HepG2 (cell line): ENCODE measurements around the gene NEDD8. TPM values are rescaled to one million over a fixed set of nuclear protein-coding genes. Genes with fewer than 3 reads are reported as not detected.

Source experiments
- ATAC-seq: fragments of 200-7000 bp; cut with Tn5 transposase; 3 replicates; pipeline ENCODE4 v1.9.1; 2020; ENCODE audit warnings: mild to moderate bottlenecking, moderate library complexity
- BruUV-seq: library from RNA; stranded (reverse); fragments of 400-500 nt; replicated peaks from 2 replicates; lab custom pipeline; 2021; lab: Mats Ljungman, UMichigan
- CTCF ChIA-PET: fragments of 300-600 bp; formaldehyde crosslinking; extraction: SDS; loops from one replicate; lab custom pipeline; 2021; ENCODE audit warnings: low total read pairs, inconsistent platforms, low intra/inter-chr PET ratio; lab: Yijun Ruan, JAX
- POLR2A ChIA-PET: fragments of 350-600 bp; sonication (Branson Sonifier 250); formaldehyde crosslinking; loops from one replicate; lab custom pipeline; 2020; ENCODE audit warnings: antibody characterized with exemption, inconsistent platforms; lab: Yijun Ruan, JAX
- DNase-seq: peaks from one replicate; pipeline ENCODE4 v3.0.0-alpha.2; 2015; ENCODE audit warnings: low spot score
- FAIRE-seq: peaks from 3 replicates; lab custom pipeline; 2011; peaks lifted over from hg19 to GRCh38; lab: Jason Lieb, UNC
- H2AFZ ChIP-seq: one replicate; pipeline ENCODE4 v1.6.1; 2011; ENCODE audit warnings: low read length, inconsistent platforms
- H3K27ac ChIP-seq: fragments of 300-600 bp; 3 replicates; pipeline ENCODE4 v1.8.0; 2011; ENCODE audit warnings: mixed run types, mild to moderate bottlenecking, mixed read lengths, low read length, inconsistent platforms; ENCODE audit not compliant: insufficient read depth; ENCODE audit errors: extremely low read length
- H3K27me3 ChIP-seq, 2 experiments: fragments of 200-600 bp in 1 of 2; 2 replicates in 1 of 2; 3 replicates in 1 of 2; pipeline versions ENCODE4 v1.6.0 to v1.8.0; 2011; ENCODE audit warnings: low read length in 2 of 2, mild to moderate bottlenecking in 2 of 2, moderate library complexity in 2 of 2, inconsistent platforms in 1 of 2; ENCODE audit not compliant: insufficient read depth in 2 of 2, control insufficient read depth in 1 of 2
- H3K36me3 ChIP-seq, 2 experiments: fragments of 200-600 bp in 1 of 2; replicated peaks in 1 of 2; 2 replicates in 1 of 2; 3 replicates in 1 of 2; pipeline versions ENCODE4 v1.5.1 to v1.8.0; 2011; ENCODE audit warnings: low read length in 2 of 2, inconsistent platforms in 1 of 2; ENCODE audit not compliant: insufficient read depth in 2 of 2, control insufficient read depth in 1 of 2
- H3K4me1 ChIP-seq: 2 replicates; pipeline ENCODE4 v1.5.1; 2012; ENCODE audit warnings: low read length, inconsistent platforms; ENCODE audit not compliant: insufficient read depth
- H3K4me2 ChIP-seq: 2 replicates; pipeline ENCODE4 v1.6.0; 2011; ENCODE audit warnings: low read depth, low read length, inconsistent platforms
- H3K4me3 ChIP-seq, 3 experiments: fragments of 200-600 bp in 1 of 3; sonication (generic), shearing (Covaris generic) in 1 of 3; replicated peaks in 1 of 3; 2 replicates each; pipeline ENCODE4 v1.5.1; 2011 to 2016; ENCODE audit warnings: low read length in 3 of 3, inconsistent platforms in 2 of 3, low read depth in 2 of 3, mild to moderate bottlenecking in 2 of 3, control low read depth in 1 of 3, mixed read lengths in 1 of 3; ENCODE audit not compliant: insufficient read depth in 1 of 3
- H3K79me2 ChIP-seq: one replicate; pipeline ENCODE4 v1.6.1; 2011; ENCODE audit warnings: low read length, inconsistent platforms; ENCODE audit not compliant: insufficient read depth
- H3K9ac ChIP-seq: 2 replicates; pipeline ENCODE4 v1.6.0; 2011; ENCODE audit warnings: mild to moderate bottlenecking, low read depth, low read length, inconsistent platforms; ENCODE audit not compliant: insufficient read depth
- H3K9me3 ChIP-seq: 2 replicates; pipeline ENCODE4 v1.5.1; 2012; ENCODE audit warnings: mild to moderate bottlenecking, low read length
- H4K20me1 ChIP-seq: 2 replicates; pipeline ENCODE4 v1.6.0; 2011; ENCODE audit warnings: inconsistent platforms, mild to moderate bottlenecking, low read length, moderate library complexity; ENCODE audit not compliant: insufficient read depth
- CCAR2 ChIP-seq: fragments of 200-400 bp; formaldehyde crosslinking; optimal IDR thresholded peaks from 2 replicates; pipeline ENCODE3; 2018; ENCODE audit warnings: low read depth, mild to moderate bottlenecking, low read length, moderate library complexity
- CEBPB ChIP-seq: IDR thresholded peaks from 2 replicates; pipeline ENCODE4 v1.6.1; 2011; ENCODE audit warnings: low read depth, low read length, improper control_type of control experiment, borderline replicate concordance
- JUNB ChIP-seq: sonication (generic); formaldehyde crosslinking; IDR thresholded peaks from 2 replicates; pipeline ENCODE4 v1.8.0; 2022; ENCODE audit warnings: missing genetic modification reagents, mild to moderate bottlenecking, borderline replicate concordance
- PAX8 ChIP-seq: sonication (generic); formaldehyde crosslinking; IDR thresholded peaks from 2 replicates; pipeline ENCODE4 v1.8.0; 2022; ENCODE audit warnings: mild to moderate bottlenecking, missing genetic modification reagents, borderline replicate concordance
- POLR2AphosphoS5 ChIP-seq: IDR thresholded peaks from 2 replicates; pipeline ENCODE4 v1.6.1; 2012; ENCODE audit warnings: low read depth, low read length
- POLR2G ChIP-seq: fragments of 200-400 bp; formaldehyde crosslinking; IDR thresholded peaks from 2 replicates; pipeline ENCODE4 v1.6.1; 2018; ENCODE audit warnings: mild to moderate bottlenecking, low read depth, low read length, moderate library complexity
- RBM22 ChIP-seq: fragments of 200-400 bp; formaldehyde crosslinking; optimal IDR thresholded peaks from 2 replicates; pipeline ENCODE3; 2017; ENCODE audit warnings: mild to moderate bottlenecking, low read length, moderate library complexity
- SALL1 ChIP-seq: sonication (generic); formaldehyde crosslinking; IDR thresholded peaks from 2 replicates; pipeline ENCODE4 v1.8.0; 2022; ENCODE audit warnings: mild to moderate bottlenecking, missing genetic modification reagents
- ZBTB7B ChIP-seq: sonication (generic); formaldehyde crosslinking; IDR thresholded peaks from 2 replicates; pipeline ENCODE4 v1.4.0; 2020; ENCODE audit warnings: missing genetic modification reagents
- ZFP1 ChIP-seq: IDR thresholded peaks from 2 replicates; pipeline ENCODE4 v1.6.1; 2016
- ZNF224 ChIP-seq: sonication (generic); formaldehyde crosslinking; IDR thresholded peaks from 2 replicates; pipeline ENCODE4 v1.5.0; 2020; ENCODE audit warnings: mild to moderate bottlenecking, missing genetic modification reagents
- ZNF75D ChIP-seq: sonication (generic); formaldehyde crosslinking; IDR thresholded peaks from 2 replicates; pipeline ENCODE4 v1.8.1; 2023; ENCODE audit warnings: missing genetic modification reagents, mild to moderate bottlenecking, borderline replicate concordance
- ZSCAN25 ChIP-seq: sonication (generic); formaldehyde crosslinking; IDR thresholded peaks from 2 replicates; pipeline ENCODE4 v1.8.0; 2022; ENCODE audit warnings: mild to moderate bottlenecking, missing genetic modification reagents
- ZSCAN31 ChIP-seq: sonication (generic); formaldehyde crosslinking; IDR thresholded peaks from 2 replicates; pipeline ENCODE4 v1.5.0; 2020; ENCODE audit warnings: low read depth, mild to moderate bottlenecking, missing genetic modification reagents
- WGBS: methylation state at CpG from one replicate; pipeline ENCODE4 v1.1.6; 2017; ENCODE audit warnings: low lambda C conversion rate; 5-methylcytosine and 5-hydroxymethylcytosine counted together
- in situ Hi-C: cut with HindIII; loops from 2 replicates; pipeline ENCODE4 v1.10.0; 2017; ENCODE audit warnings: low pct_unique_long_range_greater_than_20kb; ENCODE audit not compliant: extremely low pct_ligation_motif_present
- intact Hi-C: fragments of 100-400 bp; cut with micrococcal nuclease; formaldehyde crosslinking; loops from one replicate; pipeline ENCODE4 v1.10.0; 2022; ENCODE audit not compliant: unreplicated experiment
- polyA plus RNA-seq, 8 experiments: library from polyadenylated mRNA; depleted of rRNA in 3 of 8; stranded (reverse) in 7 of 8; unstranded in 1 of 8; fragments of >200 nt; fragmentation: Illumina TruSeq in 4 of 8; extraction: Trizol in 4 of 8; gene quantifications; 2 replicates each; pipeline versions ENCODE4 v1.2.1 to v1.2.3, GENCODE V29; 2011 to 2016; ENCODE audit warnings: low read depth in 4 of 8, missing spikeins in 1 of 8, mixed read lengths in 1 of 8; ENCODE audit not compliant: insufficient read depth in 1 of 8
- total RNA-seq, 5 experiments: library from RNA; depleted of rRNA; stranded (reverse); fragments of >200 nt; fragmentation: Illumina TruSeq; extraction: Trizol; gene quantifications; 2 replicates each; pipeline ENCODE4 v1.2.3, GENCODE V29; 2016; ENCODE audit warnings: low read depth in 1 of 5
- TF ChIP-seq, protein P1 (sequence below): sonication (generic); formaldehyde crosslinking; IDR thresholded peaks from 2 replicates; pipeline ENCODE4 v1.8.0; 2022; ENCODE audit warnings: mild to moderate bottlenecking, missing genetic modification reagents; ENCODE audit not compliant: insufficient replicate concordance
- TF ChIP-seq, protein P2 (sequence below): sonication (generic); formaldehyde crosslinking; IDR thresholded peaks from 2 replicates; pipeline ENCODE4 v1.4.0; 2020; ENCODE audit warnings: missing genetic modification reagents
- TF ChIP-seq, protein P3 (sequence below): sonication (generic); formaldehyde crosslinking; IDR thresholded peaks from 2 replicates; pipeline ENCODE4 v1.5.0; 2020; ENCODE audit warnings: missing genetic modification reagents, mild to moderate bottlenecking, borderline replicate concordance

NEDD8 gene
- total and polyA plus RNA-seq, 2 of the 13 experiments (the other 11 are each of a cell fraction or from before 2014, with no cell fraction given), result 535 to 713 TPM

DNA sequence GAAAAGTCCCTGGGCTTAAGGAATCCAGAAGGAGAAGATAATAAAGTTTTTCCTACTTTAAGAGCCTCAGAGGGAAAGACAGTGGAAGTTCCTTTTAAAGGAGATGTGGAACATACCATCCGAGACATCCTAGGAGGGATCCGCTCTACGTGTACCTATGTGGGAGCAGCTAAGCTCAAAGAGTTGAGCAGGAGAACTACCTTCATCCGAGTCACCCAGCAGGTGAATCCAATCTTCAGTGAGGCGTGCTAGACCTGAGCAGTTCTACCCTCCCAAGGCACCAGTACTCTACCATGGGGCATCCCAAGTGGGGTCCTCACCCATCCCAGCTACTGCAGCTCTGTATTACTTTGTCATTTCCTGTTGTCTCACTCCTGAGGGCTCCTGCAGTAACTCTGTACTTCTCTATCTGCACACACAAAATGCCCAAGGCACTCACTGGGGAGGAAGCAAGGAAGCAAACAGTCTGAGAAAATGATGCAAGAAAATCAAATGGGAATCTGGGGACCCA is 6.4 kb upstream of the NEDD8 start (continued):
- TF ChIP-seq, protein P1, sequence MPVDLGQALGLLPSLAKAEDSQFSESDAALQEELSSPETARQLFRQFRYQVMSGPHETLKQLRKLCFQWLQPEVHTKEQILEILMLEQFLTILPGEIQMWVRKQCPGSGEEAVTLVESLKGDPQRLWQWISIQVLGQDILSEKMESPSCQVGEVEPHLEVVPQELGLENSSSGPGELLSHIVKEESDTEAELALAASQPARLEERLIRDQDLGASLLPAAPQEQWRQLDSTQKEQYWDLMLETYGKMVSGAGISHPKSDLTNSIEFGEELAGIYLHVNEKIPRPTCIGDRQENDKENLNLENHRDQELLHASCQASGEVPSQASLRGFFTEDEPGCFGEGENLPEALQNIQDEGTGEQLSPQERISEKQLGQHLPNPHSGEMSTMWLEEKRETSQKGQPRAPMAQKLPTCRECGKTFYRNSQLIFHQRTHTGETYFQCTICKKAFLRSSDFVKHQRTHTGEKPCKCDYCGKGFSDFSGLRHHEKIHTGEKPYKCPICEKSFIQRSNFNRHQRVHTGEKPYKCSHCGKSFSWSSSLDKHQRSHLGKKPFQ, result no peak
- TF ChIP-seq, protein P2, sequence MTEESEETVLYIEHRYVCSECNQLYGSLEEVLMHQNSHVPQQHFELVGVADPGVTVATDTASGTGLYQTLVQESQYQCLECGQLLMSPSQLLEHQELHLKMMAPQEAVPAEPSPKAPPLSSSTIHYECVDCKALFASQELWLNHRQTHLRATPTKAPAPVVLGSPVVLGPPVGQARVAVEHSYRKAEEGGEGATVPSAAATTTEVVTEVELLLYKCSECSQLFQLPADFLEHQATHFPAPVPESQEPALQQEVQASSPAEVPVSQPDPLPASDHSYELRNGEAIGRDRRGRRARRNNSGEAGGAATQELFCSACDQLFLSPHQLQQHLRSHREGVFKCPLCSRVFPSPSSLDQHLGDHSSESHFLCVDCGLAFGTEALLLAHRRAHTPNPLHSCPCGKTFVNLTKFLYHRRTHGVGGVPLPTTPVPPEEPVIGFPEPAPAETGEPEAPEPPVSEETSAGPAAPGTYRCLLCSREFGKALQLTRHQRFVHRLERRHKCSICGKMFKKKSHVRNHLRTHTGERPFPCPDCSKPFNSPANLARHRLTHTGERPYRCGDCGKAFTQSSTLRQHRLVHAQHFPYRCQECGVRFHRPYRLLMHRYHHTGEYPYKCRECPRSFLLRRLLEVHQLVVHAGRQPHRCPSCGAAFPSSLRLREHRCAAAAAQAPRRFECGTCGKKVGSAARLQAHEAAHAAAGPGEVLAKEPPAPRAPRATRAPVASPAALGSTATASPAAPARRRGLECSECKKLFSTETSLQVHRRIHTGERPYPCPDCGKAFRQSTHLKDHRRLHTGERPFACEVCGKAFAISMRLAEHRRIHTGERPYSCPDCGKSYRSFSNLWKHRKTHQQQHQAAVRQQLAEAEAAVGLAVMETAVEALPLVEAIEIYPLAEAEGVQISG, result no peak
- no peak for TF ChIP-seq ZBTB7B

DNA sequence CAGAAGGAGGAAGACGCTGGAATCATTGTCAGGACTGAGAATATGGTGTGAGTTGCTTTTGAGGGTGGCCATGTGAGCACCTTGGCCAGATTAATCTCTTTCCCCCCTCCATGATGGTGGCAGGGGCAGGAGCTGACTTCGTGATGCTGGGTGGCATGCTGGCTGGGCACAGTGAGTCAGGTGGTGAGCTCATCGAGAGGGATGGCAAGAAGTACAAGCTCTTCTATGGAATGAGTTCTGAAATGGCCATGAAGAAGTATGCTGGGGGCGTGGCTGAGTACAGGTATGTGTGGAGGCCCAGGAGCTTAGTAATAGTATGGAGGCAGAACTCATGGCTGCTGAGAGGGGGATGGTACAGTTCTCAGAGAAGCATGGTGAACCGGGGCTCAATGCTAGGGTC is 6.0 kb upstream of the NEDD8 start:
- Histone ChIP-seq H3K79me2 (peaks cover 34% of the 10 kb centered on the region), H3K4me2 (no peak overlapping the region), H3K27me3 (no peaks in the 10 kb centered on the region; a peak in 1 of 5 replicates), H3K9ac (no peak overlapping the region), H2AFZ (no peak overlapping the region), H3K27ac (no peak overlapping the region), H4K20me1 (0 out of 2 replicates have a peak, but pooled peaks cover 3% of the 10 kb centered on the region), H3K4me3 (no peak overlapping the region), H3K9me3 (no peaks in the 10 kb centered on the region), H3K4me1 (peaks cover 52% of the 10 kb centered on the region), H3K36me3 (peaks cover 44 to 70% of the 10 kb centered on the region in 2 experiments)
- 97% methylated on average over 5 of the region's 5 CpGs for WGBS
- ATAC-seq (no peak), DNase-seq (no peak), FAIRE-seq (no peak)
- intact Hi-C loops, result loop anchor here (10.0 kb wide), 1 partner anchor 1187 kb away; no protein-coding TSS in a partner anchor
- no TSS peak for BruUV-seq
- in situ Hi-C loops, result no loop called here
- no peak for TF ChIP-seq CEBPB
- no peak for TF ChIP-seq ZFP1 (CRISPR knock-in tag)
- no peak for TF ChIP-seq JUNB
- TF ChIP-seq SALL1 (CRISPR knock-in tag), result no peak
- no peak for TF ChIP-seq ZSCAN25
- TF ChIP-seq PAX8, result no peak
- peak; percentile 13 for TF ChIP-seq RBM22
- no peak for TF ChIP-seq ZNF224 (CRISPR knock-in tag)
- TF ChIP-seq POLR2AphosphoS5, result peak; percentile 45; the same call in 1 of the 2 replicates
- TF ChIP-seq POLR2G, result peak; percentile 43; the same call in 1 of the 2 replicates
- peak; percentile 28 for TF ChIP-seq CCAR2
- 0 out of 2 replicates have a peak, but pooled peaks have one; percentile 23 for TF ChIP-seq ZNF75D (CRISPR knock-in tag)
- TF ChIP-seq ZSCAN31 (CRISPR knock-in tag), result no peak
- TF ChIP-seq, protein P3, sequence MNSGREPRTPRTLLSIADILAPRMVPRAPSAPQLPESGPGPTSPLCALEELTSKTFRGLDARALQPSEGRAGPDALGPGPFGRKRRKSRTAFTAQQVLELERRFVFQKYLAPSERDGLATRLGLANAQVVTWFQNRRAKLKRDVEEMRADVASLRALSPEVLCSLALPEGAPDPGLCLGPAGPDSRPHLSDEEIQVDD (CRISPR knock-in tag), result no peak
- ChIA-PET CTCF (no interaction called here), POLR2A (interaction anchor here (0.5 to 18.0 kb wide), 12 partner anchors 9 to 124 kb away, joined by 3 to 850 read pairs (median 6); partner anchors contain the start of genes CHMP4A, CIDEB, DCAF11 and DHRS1)
